Mucosa of rectum (tissue), 2 donors: ENCODE measurements around the gene CTSC.
A peak's percentile ranks its signal among the peaks of the same experiment; 100 is the strongest.

Experiments
- H3K27ac ChIP-seq, 2 donors: one replicate each; pipeline ENCODE4 v1.7.0; 2013; ENCODE audit warnings: inconsistent platforms in 2 of 2, low read depth in 2 of 2, low read length in 2 of 2
- H3K27me3 ChIP-seq, 2 donors: one replicate each; pipeline ENCODE4 v1.7.0; 2013; ENCODE audit warnings: low read length in 2 of 2; ENCODE audit not compliant: control insufficient read depth in 2 of 2, insufficient read depth in 2 of 2
- H3K36me3 ChIP-seq, 2 donors: one replicate each; pipeline ENCODE4 v1.7.0; 2013; ENCODE audit warnings: low read length in 2 of 2; ENCODE audit not compliant: control insufficient read depth in 2 of 2, insufficient read depth in 2 of 2
- H3K4me1 ChIP-seq, 2 donors: one replicate each; pipeline ENCODE4 v1.7.0; 2013; ENCODE audit warnings: low read length in 2 of 2, mild to moderate bottlenecking in 1 of 2; ENCODE audit not compliant: control insufficient read depth in 2 of 2, insufficient read depth in 2 of 2
- H3K4me3 ChIP-seq, 2 donors: one replicate each; pipeline ENCODE4 v1.7.0; 2013; ENCODE audit warnings: low read length in 2 of 2
- H3K9ac ChIP-seq, 2 donors: one replicate each; pipeline ENCODE4 v1.7.0; 2013; ENCODE audit warnings: low read length in 2 of 2, low read depth in 1 of 2, mild to moderate bottlenecking in 1 of 2
- H3K9me3 ChIP-seq, 2 donors: one replicate each; pipeline ENCODE4 v1.7.0; 2013; ENCODE audit warnings: low read length in 2 of 2; ENCODE audit not compliant: control insufficient read depth in 2 of 2
- donor health status: healthy.
- donor health status: Normal muscosa, but diverticular disease.

The CTSC gene

GRCh38 chr11:88337181-88337986, at the start of gene CTSC:
TSS of gene CTSC (minus strand) at chr11:88337736. CDS start at chr11:88337672, 64 bp downstream.
- peak within 1 kb of the TSS; percentile 86 to 93 for H3K27ac ChIP-seq
- H3K9ac ChIP-seq, result peak within 1 kb of the TSS; percentile 87 to 88
- H3K4me1 ChIP-seq, result peaks cover 4 to 5% of the 10 kb centered on the region in 2 donors
- H3K4me3 ChIP-seq, result peak within 1 kb of the TSS; percentile 96 to 97
- H3K27me3 ChIP-seq, result no peaks in the 10 kb centered on the region
- no peaks in the 10 kb centered on the region for H3K9me3 ChIP-seq
- H3K36me3 ChIP-seq, result peaks cover 2 to 6% of the 10 kb centered on the region in 2 donors

- Histone ChIP-seq H3K36me3 (no peaks in the 10 kb centered on the region), H3K4me1 (no peaks in the 10 kb centered on the region), H3K4me3 (no peak overlapping the region), H3K27ac (no peak overlapping the region), H3K27me3 (no peaks in the 10 kb centered on the region), H3K9ac (no peak overlapping the region), H3K9me3 (no peaks in the 10 kb centered on the region)
These were observed 47.1 kb upstream of the CTSC start for GRCh38 chr11:88384669-88385005.

- Histone ChIP-seq H3K9ac (no peak overlapping the region), H3K4me3 (no peak overlapping the region), H3K27me3 (no peaks in the 10 kb centered on the region), H3K9me3 (no peaks in the 10 kb centered on the region), H3K27ac (no peak overlapping the region), H3K4me1 (no peaks in the 10 kb centered on the region), H3K36me3 (no peaks in the 10 kb centered on the region)
These were observed 46.6 kb upstream of the CTSC start for GRCh38 chr11:88384004-88384668.

GRCh38 chr11:88383447-88383846, 45.9 kb upstream of the CTSC start:
- no peaks in the 10 kb centered on the region for H3K27me3 ChIP-seq
- no peak overlapping the region for H3K9ac ChIP-seq
- H3K4me3 ChIP-seq, result no peak overlapping the region
- no peaks in the 10 kb centered on the region for H3K9me3 ChIP-seq
- no peaks in the 10 kb centered on the region for H3K4me1 ChIP-seq
- no peaks in the 10 kb centered on the region for H3K36me3 ChIP-seq
- no peak overlapping the region for H3K27ac ChIP-seq

- Histone ChIP-seq H3K9ac (no peak overlapping the region), H3K4me3 (no peak overlapping the region), H3K36me3 (no peaks in the 10 kb centered on the region), H3K27me3 (no peaks in the 10 kb centered on the region), H3K9me3 (no peaks in the 10 kb centered on the region), H3K4me1 (no peaks in the 10 kb centered on the region), H3K27ac (no peak overlapping the region)
These were observed 41.6 kb upstream of the CTSC start for GRCh38 chr11:88379130-88379529.

GRCh38 chr11:88378422-88379066, 41.0 kb upstream of the CTSC start:
- H3K36me3 ChIP-seq, result no peaks in the 10 kb centered on the region
- H3K27ac ChIP-seq, result no peak overlapping the region
- no peaks in the 10 kb centered on the region for H3K4me1 ChIP-seq

GRCh38 chr11:88377646-88378045, 40.1 kb upstream of the CTSC start:
- H3K36me3 ChIP-seq, result no peaks in the 10 kb centered on the region
- H3K4me1 ChIP-seq, result no peaks in the 10 kb centered on the region
- H3K9me3 ChIP-seq, result no peaks in the 10 kb centered on the region
- no peak overlapping the region for H3K9ac ChIP-seq
- no peak overlapping the region for H3K27ac ChIP-seq
- no peaks in the 10 kb centered on the region for H3K27me3 ChIP-seq
- no peak overlapping the region for H3K4me3 ChIP-seq

More at GRCh38 chr11:88378422-88379066, 41.0 kb upstream of the CTSC start:
- Histone ChIP-seq H3K9ac (no peak overlapping the region), H3K4me3 (no peak overlapping the region), H3K27me3 (no peaks in the 10 kb centered on the region), H3K9me3 (no peaks in the 10 kb centered on the region)

- no peaks in the 10 kb centered on the region for H3K9me3 ChIP-seq
- no peak overlapping the region for H3K27ac ChIP-seq
- no peaks in the 10 kb centered on the region for H3K36me3 ChIP-seq
- H3K9ac ChIP-seq, result no peak overlapping the region
- H3K27me3 ChIP-seq, result no peaks in the 10 kb centered on the region
- no peaks in the 10 kb centered on the region for H3K4me1 ChIP-seq
- H3K4me3 ChIP-seq, result no peak overlapping the region
These were observed 39.6 kb upstream of the CTSC start for GRCh38 chr11:88377144-88377543.

- Histone ChIP-seq H3K27me3 (no peaks in the 10 kb centered on the region), H3K9ac (no peak overlapping the region), H3K36me3 (no peaks in the 10 kb centered on the region), H3K4me3 (no peak overlapping the region), H3K9me3 (no peaks in the 10 kb centered on the region), H3K4me1 (no peaks in the 10 kb centered on the region), H3K27ac (no peak overlapping the region)
These were observed 38.5 kb upstream of the CTSC start for GRCh38 chr11:88375927-88376470.

GRCh38 chr11:88370782-88371181, 33.2 kb upstream of the CTSC start:
- Histone ChIP-seq H3K9me3 (no peaks in the 10 kb centered on the region), H3K4me3 (no peak overlapping the region), H3K27ac (no peak overlapping the region), H3K4me1 (no peaks in the 10 kb centered on the region), H3K36me3 (no peaks in the 10 kb centered on the region), H3K27me3 (no peaks in the 10 kb centered on the region), H3K9ac (no peak overlapping the region)
